WTC11 (cell line): ENCODE measurements around the gene IFIH1. TPM values are rescaled to one million over a fixed set of nuclear protein-coding genes. Genes with fewer than 3 reads are reported as not detected.

ENCODE experiments used
- ATAC-seq: fragments of 200-7000 bp; cut with Tn5 transposase; 2 replicates; pipeline ENCODE4 v1.10.0; 2021; ENCODE audit warnings: mild to moderate bottlenecking, moderate library complexity
- CTCF ChIA-PET: fragments of 300-600 bp; sonication (Branson Sonifier 250); formaldehyde crosslinking; loops from one replicate; lab custom pipeline; 2021; ENCODE audit warnings: antibody characterized with exemption; lab: Charles Lee
- POLR2A ChIA-PET: fragments of 350-600 bp; sonication (Branson Sonifier 250); formaldehyde crosslinking; loops from one replicate; lab custom pipeline; 2021; ENCODE audit warnings: antibody characterized with exemption; lab: Charles Lee
- DNase-seq: peaks from one replicate; pipeline ENCODE4 v3.0.0; 2021; ENCODE audit warnings: low spot score
- H3K27ac Mint-ChIP-seq: 2 replicates; pipeline ENCODE4 v1.8.0; 2021; ENCODE audit warnings: mixed read lengths
- H3K27me3 Mint-ChIP-seq: 2 replicates; pipeline ENCODE4 v1.8.0; 2021; ENCODE audit warnings: low read depth, mild to moderate bottlenecking, moderate library complexity, mixed read lengths
- H3K36me3 Mint-ChIP-seq: 2 replicates; pipeline ENCODE4 v1.8.0; 2021; ENCODE audit warnings: mixed read lengths
- H3K4me1 Mint-ChIP-seq: 2 replicates; pipeline ENCODE4 v1.8.0; 2022; ENCODE audit warnings: mixed read lengths
- H3K4me3 Mint-ChIP-seq: 2 replicates; pipeline ENCODE4 v1.8.0; 2021; ENCODE audit warnings: mild to moderate bottlenecking, moderate library complexity, mixed read lengths
- H3K9me3 Mint-ChIP-seq: 2 replicates; pipeline ENCODE4 v1.8.0; 2021; ENCODE audit warnings: mixed read lengths
- ATF2 ChIP-seq: sonication (generic); formaldehyde crosslinking; IDR thresholded peaks from 2 replicates; pipeline ENCODE4 v1.8.1; 2022; ENCODE audit warnings: low read depth, missing genetic modification reagents, borderline replicate concordance
- ATF6 ChIP-seq: sonication (generic); formaldehyde crosslinking; IDR thresholded peaks from 2 replicates; pipeline ENCODE4 v1.8.1; 2023; ENCODE audit warnings: mild to moderate bottlenecking, missing genetic modification reagents
- CDX4 ChIP-seq: fragments of 250-450 bp; sonication (Bioruptor Pico); IDR thresholded peaks from 2 replicates; pipeline ENCODE4 v1.9.0; 2021; ENCODE audit warnings: moderate library complexity, mild to moderate bottlenecking, inconsistent platforms, borderline replicate concordance
- CREB1 ChIP-seq: sonication (generic); formaldehyde crosslinking; IDR thresholded peaks from 2 replicates; pipeline ENCODE4 v1.8.0; 2023; ENCODE audit warnings: mild to moderate bottlenecking, missing genetic modification reagents
- EMX1 ChIP-seq: fragments of 250-450 bp; sonication (Bioruptor Pico); IDR thresholded peaks from 2 replicates; pipeline ENCODE4 v1.8.0; 2021; ENCODE audit warnings: mild to moderate bottlenecking
- ERG ChIP-seq: fragments of 250-450 bp; sonication (Bioruptor Pico); IDR thresholded peaks from 2 replicates; pipeline ENCODE4 v1.8.0; 2021; ENCODE audit warnings: mild to moderate bottlenecking
- ESRRA ChIP-seq: sonication (generic); formaldehyde crosslinking; IDR thresholded peaks from 2 replicates; pipeline ENCODE4 v1.8.1; 2022; ENCODE audit warnings: mild to moderate bottlenecking, missing genetic modification reagents, borderline replicate concordance
- FOXP1 ChIP-seq: sonication (generic); formaldehyde crosslinking; IDR thresholded peaks from 2 replicates; pipeline ENCODE4 v1.8.0; 2022; ENCODE audit warnings: missing genetic modification reagents, mild to moderate bottlenecking, moderate library complexity, borderline replicate concordance
- HMGA2 ChIP-seq: fragments of 250-450 bp; sonication (Bioruptor Pico); IDR thresholded peaks from 2 replicates; pipeline ENCODE4 v1.4.0; 2021; ENCODE audit warnings: mild to moderate bottlenecking, moderate library complexity
- JAZF1 ChIP-seq: fragments of 250-450 bp; sonication (Bioruptor Pico); IDR thresholded peaks from 2 replicates; pipeline ENCODE4 v1.9.0; 2021; ENCODE audit warnings: moderate library complexity, mild to moderate bottlenecking, inconsistent platforms
- MYBL2 ChIP-seq: sonication (generic); formaldehyde crosslinking; IDR thresholded peaks from 2 replicates; pipeline ENCODE4 v1.8.1; 2023; ENCODE audit warnings: mild to moderate bottlenecking, moderate library complexity, missing genetic modification reagents
- NR2C2 ChIP-seq: sonication (generic); formaldehyde crosslinking; IDR thresholded peaks from 2 replicates; pipeline ENCODE4 v1.8.0; 2022; ENCODE audit warnings: mild to moderate bottlenecking, missing genetic modification reagents
- OVOL2 ChIP-seq: fragments of 250-450 bp; sonication (Bioruptor Pico); IDR thresholded peaks from 2 replicates; pipeline ENCODE4 v1.9.0; 2021; ENCODE audit warnings: mild to moderate bottlenecking, borderline replicate concordance
- PRRX2 ChIP-seq: fragments of 250-450 bp; sonication (Bioruptor Pico); IDR thresholded peaks from 2 replicates; pipeline ENCODE4 v1.8.0; 2021; ENCODE audit warnings: mild to moderate bottlenecking
- RELA ChIP-seq: sonication (generic); formaldehyde crosslinking; IDR thresholded peaks from 2 replicates; pipeline ENCODE4 v1.8.1; 2022; ENCODE audit warnings: missing genetic modification reagents, mild to moderate bottlenecking, borderline replicate concordance
- SMAD4 ChIP-seq: sonication (generic); formaldehyde crosslinking; IDR thresholded peaks from 2 replicates; pipeline ENCODE4 v1.8.0; 2022; ENCODE audit warnings: mild to moderate bottlenecking, missing genetic modification reagents
- SP1 ChIP-seq: sonication (generic); formaldehyde crosslinking; conservative IDR thresholded peaks from 2 replicates; pipeline ENCODE4 v1.8.1; 2022; ENCODE audit warnings: missing genetic modification reagents
- TEAD4 ChIP-seq: sonication (generic); formaldehyde crosslinking; IDR thresholded peaks from 2 replicates; pipeline ENCODE4 v1.8.0; 2022; ENCODE audit warnings: mild to moderate bottlenecking, missing genetic modification reagents
- TP53 ChIP-seq: sonication (generic); formaldehyde crosslinking; IDR thresholded peaks from 2 replicates; pipeline ENCODE4 v1.8.1; 2023; ENCODE audit warnings: mild to moderate bottlenecking, missing genetic modification reagents
- ZBTB43 ChIP-seq: sonication (generic); formaldehyde crosslinking; IDR thresholded peaks from 2 replicates; pipeline ENCODE4 v1.8.1; 2023; ENCODE audit warnings: mild to moderate bottlenecking, missing genetic modification reagents
- ZNF121 ChIP-seq: sonication (generic); formaldehyde crosslinking; IDR thresholded peaks from 2 replicates; pipeline ENCODE4 v1.8.0; 2023; ENCODE audit warnings: missing genetic modification reagents
- ZNF263 ChIP-seq: sonication (generic); formaldehyde crosslinking; IDR thresholded peaks from 2 replicates; pipeline ENCODE4 v1.8.1; 2022; ENCODE audit warnings: low read depth, mild to moderate bottlenecking, moderate library complexity, missing genetic modification reagents
- ZNF512 ChIP-seq: sonication (generic); formaldehyde crosslinking; IDR thresholded peaks from 2 replicates; pipeline ENCODE4 v1.8.1; 2022; ENCODE audit warnings: missing genetic modification reagents, borderline replicate concordance
- ZNF671 ChIP-seq: fragments of 250-450 bp; sonication (Bioruptor Pico); IDR thresholded peaks from 2 replicates; pipeline ENCODE4 v1.8.0; 2021; ENCODE audit warnings: mild to moderate bottlenecking
- ZSCAN18 ChIP-seq: fragments of 250-450 bp; sonication (Bioruptor Pico); IDR thresholded peaks from 2 replicates; pipeline ENCODE4 v2.1.2; 2022; ENCODE audit warnings: mild to moderate bottlenecking, moderate library complexity
- total RNA-seq: library from RNA; stranded (reverse); gene quantifications from 3 replicates; pipeline ENCODE4 v1.2.3, GENCODE V29; 2021

IFIH1 gene
- total RNA-seq, 1 experiment from 2014 or later = 1.3 TPM

- DNase-seq (no peak), ATAC-seq (no peak)
- Mint-ChIP-seq H3K9me3 (no peaks in the 10 kb centered on the region), H3K27me3 (peaks cover 19% of the 10 kb centered on the region)
- TF ChIP-seq ZNF671 (CRISPR knock-in tag) (no peak), ZSCAN18 (CRISPR knock-in tag) (no peak), MYBL2 (CRISPR knock-in tag) (no peak), TP53 (CRISPR knock-in tag) (no peak), ZNF263 (CRISPR knock-in tag) (no peak), PRRX2 (CRISPR knock-in tag) (no peak), ZBTB43 (CRISPR knock-in tag) (no peak), RELA (CRISPR knock-in tag) (no peak), OVOL2 (CRISPR knock-in tag) (no peak), CREB1 (CRISPR knock-in tag) (no peak), FOXP1 (CRISPR knock-in tag) (no peak), ZNF512 (CRISPR knock-in tag) (no peak), ESRRA (CRISPR knock-in tag) (no peak), SMAD4 (no peak), HMGA2 (CRISPR knock-in tag) (no peak)
- TF ChIP-seq, all 79 proteins: peak for 0
- ChIA-PET POLR2A (no interaction called here), CTCF (interaction anchor here (1.5 kb wide), 1 partner anchor 9 kb away, joined by 3 read pairs; no protein-coding TSS in a partner anchor)
- peaks cover 9% of the 10 kb centered on the region for H3K4me1 Mint-ChIP-seq
- H3K27ac Mint-ChIP-seq = no peak overlapping the region
- H3K36me3 Mint-ChIP-seq = no peaks in the 10 kb centered on the region
- peak overlapping the region; percentile 97 for H3K4me3 Mint-ChIP-seq
Observed at GRCh38 chr2:162342841-162343240, 24.4 kb upstream of the IFIH1 start.

- Mint-ChIP-seq H3K4me3 (no peak overlapping the region), H3K9me3 (no peaks in the 10 kb centered on the region), H3K36me3 (no peaks in the 10 kb centered on the region), H3K27ac (no peak overlapping the region), H3K4me1 (peaks cover 9% of the 10 kb centered on the region), H3K27me3 (peaks cover 19% of the 10 kb centered on the region)
- ATAC-seq (no peak), DNase-seq (no peak)
- TF ChIP-seq ATF2 (CRISPR knock-in tag) (no peak), ZNF121 (no peak), ESRRA (CRISPR knock-in tag) (no peak)
- POLR2A ChIA-PET = interaction anchor here (0.6 kb wide), 1 partner anchor 77 kb away, joined by 12 read pairs; no protein-coding TSS in a partner anchor
- CTCF ChIA-PET = interaction anchor here (1.5 kb wide), 1 partner anchor 8 kb away, joined by 3 read pairs; no protein-coding TSS in a partner anchor
Observed at GRCh38 chr2:162342321-162342720, 23.8 kb upstream of the IFIH1 start.

- no peak overlapping the region for H3K4me3 Mint-ChIP-seq
- no peak overlapping the region for H3K27ac Mint-ChIP-seq
- peaks cover 19% of the 10 kb centered on the region for H3K27me3 Mint-ChIP-seq
- peaks cover 6% of the 10 kb centered on the region for H3K4me1 Mint-ChIP-seq
- POLR2A ChIA-PET = no interaction called here
- DNase-seq = no peak
- H3K36me3 Mint-ChIP-seq = no peaks in the 10 kb centered on the region
- no peaks in the 10 kb centered on the region for H3K9me3 Mint-ChIP-seq
- CTCF ChIA-PET = no interaction called here
- ATAC-seq = no peak
- TF ChIP-seq JAZF1 (CRISPR knock-in tag) (no peak), NR2C2 (no peak), CDX4 (CRISPR knock-in tag) (no peak), SP1 (CRISPR knock-in tag) (no peak), TEAD4 (no peak), ATF6 (CRISPR knock-in tag) (no peak), ERG (CRISPR knock-in tag) (no peak), PRRX2 (CRISPR knock-in tag) (no peak), EMX1 (CRISPR knock-in tag) (no peak), SMAD4 (no peak)
Observed at GRCh38 chr2:162340822-162341221, 22.3 kb upstream of the IFIH1 start.
